ENCODE measurements around the gene CDCP2. TPM values are rescaled to one million over a fixed set of nuclear protein-coding genes. Genes with fewer than 3 reads are reported as not detected.

Gene CDCP2
- under 1 TPM; 0.11 to 0.20 TPM for total RNA-seq

GRCh38 chr1:54152696-54153095 lies at the start of gene CDCP2:
CDCP2 (minus strand) TSS chr1:54153000; CDS start chr1:54152922, 78 bp downstream.
- Mint-ChIP-seq H3K4me3 (no peak within 1 kb of the TSS), H3K9me3 (no peaks in the 10 kb centered on the region), H3K27ac (no peak within 1 kb of the TSS), H3K36me3 (no peaks in the 10 kb centered on the region), H3K27me3 (no peaks in the 10 kb centered on the region), H3K4me1 (no peaks in the 10 kb centered on the region)
- POLR2A ChIA-PET, result no interaction called here
- no peak for ATAC-seq (ENCODE audit: low read depth)
- DNase-seq, result no peak

GRCh38 chr1:54200519-54200997 lies 47.8 kb upstream of the CDCP2 start:
- no peaks in the 10 kb centered on the region for H3K9me3 Mint-ChIP-seq
- peak overlapping the region; percentile 58 for H3K27ac Mint-ChIP-seq
- peaks cover 10% of the 10 kb centered on the region for H3K36me3 Mint-ChIP-seq
- no peak for ATAC-seq (ENCODE audit: low read depth)
- POLR2A ChIA-PET, result interaction anchor here (0.5 to 2.3 kb wide), 8 partner anchors 10 to 207 kb away, joined by 3 to 16 read pairs (median 4); partner anchors contain the start of genes TCEANC2 and TMEM59
- peaks cover 29% of the 10 kb centered on the region for H3K4me1 Mint-ChIP-seq
- no peak for DNase-seq
- peak overlapping the region; percentile 90 for H3K4me3 Mint-ChIP-seq
- no peaks in the 10 kb centered on the region for H3K27me3 Mint-ChIP-seq

- POLR2A ChIA-PET, result interaction anchor here (0.5 to 2.3 kb wide), 13 partner anchors 10 to 207 kb away, joined by 3 to 16 read pairs (median 4); partner anchors contain the start of genes TCEANC2 and TMEM59
- Mint-ChIP-seq H3K9me3 (no peaks in the 10 kb centered on the region), H3K4me1 (peaks cover 27% of the 10 kb centered on the region), H3K36me3 (peaks cover 5% of the 10 kb centered on the region), H3K27me3 (no peaks in the 10 kb centered on the region), H3K27ac (peak within 1 kb of the TSS; percentile 58), H3K4me3 (peak within 1 kb of the TSS; percentile 90)
- ATAC-seq (ENCODE audit: low read depth) (peak; percentile 97), DNase-seq (peak; percentile 86)
Measured at GRCh38 chr1:54199765-54200518, 47.1 kb upstream of the CDCP2 start, which contains the start of the genes CYB5RL and MRPL37. CYB5RL (minus strand) TSS chr1:54200030; CDS start chr1:54195616, 4,414 bp downstream. MRPL37 (plus strand) TSS chr1:54200167; CDS start chr1:54200244, 77 bp downstream.

GRCh38 chr1:54199151-54199764 lies 46.5 kb upstream of the CDCP2 start:
- Mint-ChIP-seq H3K4me1 (peaks cover 26% of the 10 kb centered on the region), H3K36me3 (peaks cover 7% of the 10 kb centered on the region), H3K9me3 (no peaks in the 10 kb centered on the region), H3K27me3 (no peaks in the 10 kb centered on the region), H3K27ac (peak overlapping the region; percentile 58), H3K4me3 (peak overlapping the region; percentile 90)
- ATAC-seq (ENCODE audit: low read depth), result no peak
- no peak for DNase-seq
- POLR2A ChIA-PET, result interaction anchor here (0.9 to 2.3 kb wide), 11 partner anchors 9 to 208 kb away, joined by 3 to 16 read pairs (median 4); partner anchors contain the start of genes TCEANC2 and TMEM59

- Mint-ChIP-seq H3K4me1 (peaks cover 1% of the 10 kb centered on the region), H3K27me3 (no peaks in the 10 kb centered on the region), H3K36me3 (peaks cover 12% of the 10 kb centered on the region), H3K27ac (no peak overlapping the region), H3K4me3 (no peak overlapping the region), H3K9me3 (no peaks in the 10 kb centered on the region)
- POLR2A ChIA-PET, result no interaction called here
- ATAC-seq (ENCODE audit: low read depth), result no peak
- no peak for DNase-seq
Measured at GRCh38 chr1:54193453-54193852, 40.7 kb upstream of the CDCP2 start.

- Mint-ChIP-seq H3K4me3 (no peak overlapping the region), H3K36me3 (peaks cover 18% of the 10 kb centered on the region), H3K27me3 (no peaks in the 10 kb centered on the region), H3K9me3 (no peaks in the 10 kb centered on the region), H3K4me1 (peaks cover 1% of the 10 kb centered on the region), H3K27ac (no peak overlapping the region)
- ATAC-seq (ENCODE audit: low read depth), result no peak
- no peak for DNase-seq
- POLR2A ChIA-PET, result no interaction called here
Measured at GRCh38 chr1:54191525-54191924, 38.7 kb upstream of the CDCP2 start.

- H3K4me1 Mint-ChIP-seq, result peaks cover 1% of the 10 kb centered on the region
- no peak for ATAC-seq (ENCODE audit: low read depth)
Measured at GRCh38 chr1:54190526-54190925, 37.7 kb upstream of the CDCP2 start.

GRCh38 chr1:54188291-54188690 lies 35.5 kb upstream of the CDCP2 start:
- DNase-seq (no peak), ATAC-seq (ENCODE audit: low read depth) (no peak)
- POLR2A ChIA-PET, result no interaction called here
- Mint-ChIP-seq H3K27ac (no peak overlapping the region), H3K9me3 (no peaks in the 10 kb centered on the region), H3K4me3 (no peak overlapping the region), H3K4me1 (no peaks in the 10 kb centered on the region), H3K27me3 (no peaks in the 10 kb centered on the region), H3K36me3 (peaks cover 25% of the 10 kb centered on the region)

More at GRCh38 chr1:54190526-54190925, 37.7 kb upstream of the CDCP2 start:
- Mint-ChIP-seq H3K27me3 (no peaks in the 10 kb centered on the region), H3K4me3 (no peak overlapping the region), H3K9me3 (no peaks in the 10 kb centered on the region), H3K36me3 (peaks cover 25% of the 10 kb centered on the region), H3K27ac (no peak overlapping the region)
- POLR2A ChIA-PET, result interaction anchor here (0.9 kb wide), 1 partner anchor 9 kb away, joined by 4 read pairs; the partner anchor contains the start of genes CYB5RL and MRPL37
- DNase-seq, result no peak

GRCh38 chr1:54186056-54186455 lies 33.3 kb upstream of the CDCP2 start:
- Mint-ChIP-seq H3K4me1 (no peaks in the 10 kb centered on the region), H3K4me3 (no peak overlapping the region), H3K36me3 (peaks cover 23% of the 10 kb centered on the region), H3K27ac (no peak overlapping the region), H3K27me3 (no peaks in the 10 kb centered on the region), H3K9me3 (no peaks in the 10 kb centered on the region)
- POLR2A ChIA-PET, result interaction anchor here (1.6 kb wide), 1 partner anchor 10 kb away, joined by 4 read pairs; no protein-coding TSS in a partner anchor
- ATAC-seq (ENCODE audit: low read depth) (no peak), DNase-seq (no peak)

GRCh38 chr1:54180701-54181360 lies 28.0 kb upstream of the CDCP2 start:
- Mint-ChIP-seq H3K27me3 (no peaks in the 10 kb centered on the region), H3K4me1 (no peaks in the 10 kb centered on the region), H3K27ac (no peak overlapping the region), H3K36me3 (peaks cover 15% of the 10 kb centered on the region), H3K9me3 (no peaks in the 10 kb centered on the region), H3K4me3 (no peak overlapping the region)
- DNase-seq, result no peak
- no peak for ATAC-seq (ENCODE audit: low read depth)
- POLR2A ChIA-PET, result interaction anchor here (0.5 to 1.6 kb wide), 3 partner anchors 17 to 308 kb away, joined by 3 to 5 read pairs (median 4); no protein-coding TSS in a partner anchor

GRCh38 chr1:54178296-54179070 lies 25.7 kb upstream of the CDCP2 start:
- Mint-ChIP-seq H3K36me3 (peaks cover 7% of the 10 kb centered on the region), H3K4me1 (peaks cover 7% of the 10 kb centered on the region), H3K27ac (no peak overlapping the region), H3K27me3 (no peaks in the 10 kb centered on the region), H3K4me3 (no peak overlapping the region), H3K9me3 (no peaks in the 10 kb centered on the region)
- POLR2A ChIA-PET, result no interaction called here
- DNase-seq, result no peak
- no peak for ATAC-seq (ENCODE audit: low read depth)

GRCh38 chr1:54177726-54178125 lies 24.9 kb upstream of the CDCP2 start:
- no peaks in the 10 kb centered on the region for H3K27me3 Mint-ChIP-seq
- peaks cover 11% of the 10 kb centered on the region for H3K4me1 Mint-ChIP-seq
- no peak for DNase-seq
- peak overlapping the region; percentile 43 for H3K27ac Mint-ChIP-seq
- H3K36me3 Mint-ChIP-seq, result peaks cover 7% of the 10 kb centered on the region
- ATAC-seq (ENCODE audit: low read depth), result no peak
- no peak overlapping the region for H3K4me3 Mint-ChIP-seq
- POLR2A ChIA-PET, result no interaction called here
- no peaks in the 10 kb centered on the region for H3K9me3 Mint-ChIP-seq

Measured in activated naive CD8-positive, alpha-beta T cell treated with anti-CD3 and anti-CD28 coated beads, Interleukin-2, amount 10 ng/mL, durations not matched to agents 7 days and 5 days (primary cell).